K562 (cell line): ENCODE results near the gene CHST13. TPM values are rescaled to one million over a fixed set of nuclear protein-coding genes. Genes with fewer than 3 reads are reported as not detected.

ENCODE experiments used
- ATAC-seq: fragments of 200-7000 bp; cut with Tn5 transposase; 3 replicates; pipeline ENCODE4 v1.9.1; 2020; ENCODE audit warnings: moderate library complexity
- BruUV-seq: library from RNA; stranded (reverse); fragments of 400-500 nt; replicated peaks from 2 replicates; lab custom pipeline; 2021; lab: Mats Ljungman, UMichigan
- CTCF ChIA-PET: fragments of 300-600 bp; formaldehyde crosslinking; extraction: SDS; loops from one replicate; lab custom pipeline; 2021; ENCODE audit warnings: low intra/inter-chr PET ratio; lab: Yijun Ruan, JAX
- POLR2A ChIA-PET: fragments of 300-600, 350-650 bp; sonication (Branson Sonifier 250); formaldehyde crosslinking; extraction: SDS; loops from one replicate; lab custom pipeline; 2021; ENCODE audit warnings: antibody characterized with exemption, inconsistent platforms; lab: Yijun Ruan, JAX
- DNase-seq, 4 experiments: peaks; one replicate each; pipeline versions ENCODE4 v3.0.0 to v3.0.0-alpha.2; 2011 to 2018; ENCODE audit warnings: low spot score in 3 of 4, mixed read lengths in 3 of 4; ENCODE audit errors: extremely low read depth in 1 of 4
- FAIRE-seq: peaks from 2 replicates; lab custom pipeline; 2011; peaks lifted over from hg19 to GRCh38; lab: Jason Lieb, UNC
- H2AFZ ChIP-seq: 2 replicates; pipeline ENCODE4 v1.6.0; 2011; ENCODE audit warnings: low read depth, low read length, control low read depth, inconsistent platforms
- H3K27ac ChIP-seq: fragments of 200-600 bp; 3 replicates; pipeline ENCODE4 v1.8.0; 2011; ENCODE audit warnings: low read depth, mild to moderate bottlenecking, control low read depth, inconsistent platforms, low read length, moderate library complexity, mixed read lengths; ENCODE audit errors: extremely low read depth
- H3K27me3 ChIP-seq, 2 experiments: fragments of 300-600 bp in 1 of 2; 2 replicates in 1 of 2; 3 replicates in 1 of 2; pipeline versions ENCODE4 v1.6.0 to v1.8.0; 2011; ENCODE audit warnings: inconsistent platforms in 2 of 2, low read length in 2 of 2, mild to moderate bottlenecking in 1 of 2, mixed read lengths in 1 of 2, moderate library complexity in 1 of 2; ENCODE audit not compliant: control insufficient read depth in 2 of 2, insufficient read depth in 2 of 2
- H3K36me3 ChIP-seq: fragments of 300-600 bp; 3 replicates; pipeline ENCODE4 v1.8.0; 2011; ENCODE audit warnings: mild to moderate bottlenecking, low read length, inconsistent platforms; ENCODE audit not compliant: control insufficient read depth, insufficient read depth
- H3K4me1 ChIP-seq, 2 experiments: fragments of 200-600 bp in 1 of 2; replicated peaks in 1 of 2; 2 replicates in 1 of 2; 3 replicates in 1 of 2; pipeline versions ENCODE4 v1.5.1 to v1.8.0; 2011; ENCODE audit warnings: inconsistent platforms in 2 of 2, low read length in 2 of 2, mild to moderate bottlenecking in 1 of 2, mixed read lengths in 1 of 2, moderate library complexity in 1 of 2; ENCODE audit not compliant: control insufficient read depth in 2 of 2, insufficient read depth in 2 of 2
- H3K4me2 ChIP-seq: 2 replicates; pipeline ENCODE4 v1.6.1; 2011; ENCODE audit warnings: low read length, control low read depth, inconsistent platforms, mixed read lengths; ENCODE audit not compliant: insufficient read depth
- H3K4me3 ChIP-seq: fragments of 200-600 bp; sonication (generic), shearing (Covaris generic); 2 replicates; pipeline ENCODE4 v1.5.1; 2016; ENCODE audit warnings: control low read depth, inconsistent platforms
- H3K79me2 ChIP-seq: fragments of 200-600 bp; 3 replicates; pipeline ENCODE4 v1.8.0; 2011; ENCODE audit warnings: low read length, inconsistent platforms; ENCODE audit not compliant: control insufficient read depth, insufficient read depth
- H3K9ac ChIP-seq, 2 experiments: 2 replicates each; pipeline versions ENCODE4 v1.6.0 to v1.6.1; 2011; ENCODE audit warnings: low read depth in 2 of 2, low read length in 2 of 2, control low read depth in 1 of 2, inconsistent platforms in 1 of 2, mild to moderate bottlenecking in 1 of 2, mixed read lengths in 1 of 2; ENCODE audit not compliant: insufficient read depth in 1 of 2
- H3K9me1 ChIP-seq: one replicate; pipeline ENCODE4 v1.6.0; 2011; ENCODE audit warnings: inconsistent platforms, mild to moderate bottlenecking, low read length, moderate library complexity; ENCODE audit not compliant: control insufficient read depth, insufficient read depth
- H3K9me3 ChIP-seq: replicated peaks from 2 replicates; pipeline ENCODE4 v1.5.1; 2011; ENCODE audit warnings: low read depth, low read length, inconsistent platforms; ENCODE audit not compliant: control insufficient read depth, insufficient read depth
- H4K20me1 ChIP-seq: replicated peaks from 2 replicates; pipeline ENCODE4 v1.6.1; 2011; ENCODE audit warnings: low read length, inconsistent platforms, mixed read lengths; ENCODE audit not compliant: control insufficient read depth, insufficient read depth
- ASH1L ChIP-seq: fragments of 450-650 bp; IDR thresholded peaks from 2 replicates; pipeline ENCODE4 v1.6.1; 2018; ENCODE audit warnings: borderline replicate concordance, mild to moderate bottlenecking, low read depth; ENCODE audit not compliant: partially characterized antibody
- C11orf30 ChIP-seq: fragments of 450-650 bp; IDR thresholded peaks from 2 replicates; pipeline ENCODE4 v1.6.1; 2016; ENCODE audit warnings: low read depth, mild to moderate bottlenecking
- CBFA2T3 ChIP-seq: fragments of 450-650 bp; IDR thresholded peaks from 2 replicates; pipeline ENCODE4 v1.6.1; 2017
- CHCHD3 ChIP-seq: fragments of 250-450 bp; sonication (Bioruptor Pico); IDR thresholded peaks from 2 replicates; pipeline ENCODE4 v2.1.2; 2022; ENCODE audit warnings: mild to moderate bottlenecking
- CREB1 ChIP-seq, 2 experiments: sonication (generic) in 1 of 2; formaldehyde crosslinking in 1 of 2; IDR thresholded peaks; 2 replicates each; pipeline versions ENCODE4 v1.6.1 to v1.8.0; 2012 to 2022; ENCODE audit warnings: inconsistent platforms in 1 of 2, mild to moderate bottlenecking in 1 of 2, missing genetic modification reagents in 1 of 2, moderate library complexity in 1 of 2
- HBP1 ChIP-seq: fragments of 450-650 bp; formaldehyde crosslinking; IDR thresholded peaks from 2 replicates; pipeline ENCODE4 v1.4.0; 2022; ENCODE audit warnings: missing genetic modification characterization
- HDAC3 ChIP-seq: fragments of 450-650 bp; IDR thresholded peaks from 2 replicates; pipeline ENCODE4 v1.6.1; 2018; ENCODE audit warnings: borderline replicate concordance, mild to moderate bottlenecking, moderate library complexity; ENCODE audit not compliant: partially characterized antibody
- HEY1 ChIP-seq: fragments of 250-450 bp; sonication (Bioruptor Pico); IDR thresholded peaks from 2 replicates; pipeline ENCODE4 v1.5.0; 2020; ENCODE audit warnings: mild to moderate bottlenecking, moderate library complexity, borderline replicate concordance
- NR0B1 ChIP-seq: fragments of 450-650 bp; IDR thresholded peaks from one replicate; pipeline ENCODE4 v1.6.1; 2018; ENCODE audit warnings: mild to moderate bottlenecking, moderate library complexity; ENCODE audit not compliant: partially characterized antibody
- PURB ChIP-seq: sonication (generic); formaldehyde crosslinking; IDR thresholded peaks from 2 replicates; pipeline ENCODE4 v1.9.0; 2021; ENCODE audit warnings: low read depth, mild to moderate bottlenecking, missing genetic modification reagents
- RAD51 ChIP-seq: fragments of 450-650 bp; IDR thresholded peaks from 2 replicates; pipeline ENCODE4 v1.7.1; 2016; ENCODE audit warnings: low read depth, mild to moderate bottlenecking, borderline replicate concordance
- SRSF3 ChIP-seq: fragments of 200-400 bp; formaldehyde crosslinking; IDR thresholded peaks from 2 replicates; pipeline ENCODE4 v1.6.1; 2016; ENCODE audit warnings: mild to moderate bottlenecking, low read length, moderate library complexity; ENCODE audit not compliant: insufficient read depth
- STAG1 ChIP-seq: sonication (generic); formaldehyde crosslinking; IDR thresholded peaks from 2 replicates; pipeline ENCODE4 v1.5.0; 2020; ENCODE audit warnings: missing genetic modification reagents, borderline replicate concordance
- TAF1 ChIP-seq: IDR thresholded peaks from 2 replicates; pipeline ENCODE4 v1.6.1; 2011; ENCODE audit warnings: mild to moderate bottlenecking, low read length, moderate library complexity; ENCODE audit not compliant: insufficient read depth, control insufficient read depth, severe bottlenecking; ENCODE audit errors: extremely low read depth
- TAF9B ChIP-seq: fragments of 450-650 bp; IDR thresholded peaks from 2 replicates; pipeline ENCODE4 v1.6.1; 2018; ENCODE audit warnings: mild to moderate bottlenecking; ENCODE audit not compliant: partially characterized antibody
- WHSC1 ChIP-seq: IDR thresholded peaks from one replicate; pipeline ENCODE4 v1.6.1; 2012; ENCODE audit warnings: low read length, control low read depth, inconsistent platforms
- ZFP30 ChIP-seq: fragments of 250-450 bp; sonication (Bioruptor Pico); IDR thresholded peaks from 2 replicates; pipeline ENCODE4 v1.8.0; 2022; ENCODE audit warnings: moderate library complexity, mild to moderate bottlenecking, inconsistent platforms, borderline replicate concordance
- ZNF134 ChIP-seq: fragments of 250-450 bp; sonication (Bioruptor Pico); conservative IDR thresholded peaks from 2 replicates; pipeline ENCODE4 v1.4.0; 2020
- WGBS: fragments of 100-300 bp; shearing (Covaris generic); methylation state at CpG from one replicate; pipeline ENCODE4 v1.1.6; 2016; ENCODE audit warnings: low coverage, mixed read lengths; ENCODE audit not compliant: insufficient coverage; ENCODE audit errors: missing lambda C conversion rate; 5-methylcytosine and 5-hydroxymethylcytosine counted together
- in situ Hi-C: fragments of 300-500 bp; cut with MboI; formaldehyde crosslinking; loops from 4 replicates; pipeline ENCODE4 v1.15.0; 2018; ENCODE audit warnings: inconsistent platforms, mixed read lengths
- intact Hi-C: fragments of 100-400 bp; cut with micrococcal nuclease; formaldehyde crosslinking; loops from 2 replicates; pipeline ENCODE4 v1.14.2; 2022
- polyA plus RNA-seq, 8 experiments: library from polyadenylated mRNA; depleted of rRNA in 4 of 8; stranded (reverse) in 5 of 8; unstranded in 3 of 8; fragments of >200 nt; fragmentation: Nextera tagmentation in 2 of 8; fragmentation: Illumina TruSeq in 1 of 8; extraction: Ambion mirVana in 2 of 8; extraction: Trizol in 1 of 8; gene quantifications; 2 replicates each; pipeline versions ENCODE4 v1.2.1 to v1.2.3, GENCODE V29; 2011 to 2014; ENCODE audit warnings: inconsistent platforms in 1 of 8, missing spikeins in 1 of 8
- total RNA-seq, 7 experiments: library from RNA; depleted of rRNA in 6 of 7; stranded (reverse); fragments of >200 nt in 6 of 7; fragmentation: Illumina TruSeq in 2 of 7; extraction: Trizol in 2 of 7; gene quantifications; 2 replicates each; pipeline versions ENCODE4 v1.2.1 to v1.2.3, GENCODE V29; 2011 to 2021; ENCODE audit warnings: low replicate concordance in 1 of 7

CHST13 gene
- total and polyA plus RNA-seq, 9 of the 15 experiments (the other 6 are each of a cell fraction or from before 2014, with no cell fraction given): not detected

- WGBS: under 1% methylated on average over 17 of the region's 19 CpGs
- ATAC-seq (no peak), DNase-seq (no peak), FAIRE-seq (no peak)
- Histone ChIP-seq H3K9ac (no peak overlapping the region), H3K27ac (no peak overlapping the region), H4K20me1 (peaks cover 4% of the 10 kb centered on the region; the same call in 1 of the 2 replicates), H3K9me3 (no peaks in the 10 kb centered on the region), H3K4me3 (no peak overlapping the region), H3K4me1 (no peaks in the 10 kb centered on the region), H3K9me1 (no peaks in the 10 kb centered on the region), H3K4me2 (no peak overlapping the region), H3K36me3 (no peaks in the 10 kb centered on the region), H3K79me2 (no peaks in the 10 kb centered on the region), H2AFZ (no peak overlapping the region), H3K27me3 (peaks cover 4 to 54% of the 10 kb centered on the region in 2 experiments; a peak in 2 of 5 replicates)
- intact Hi-C loops: no loop called here
- no TSS peak for BruUV-seq
- POLR2A ChIA-PET: interaction anchor here (0.6 to 1.2 kb wide), 2 partner anchors 9 to 48 kb away, joined by 3 to 5 read pairs; no protein-coding TSS in a partner anchor
- in situ Hi-C loops: no loop called here
- CTCF ChIA-PET: no interaction called here
- no peak for TF ChIP-seq PURB (CRISPR knock-in tag)
- no peak for TF ChIP-seq HBP1
- TF ChIP-seq WHSC1: no peak
- no peak for TF ChIP-seq TAF9B
- no peak for TF ChIP-seq NR0B1
- no peak for TF ChIP-seq ZNF134
- no peak for TF ChIP-seq STAG1 (CRISPR knock-in tag)
- no peak for TF ChIP-seq CBFA2T3
- TF ChIP-seq HEY1 (CRISPR knock-in tag): no peak
- TF ChIP-seq SRSF3: no peak
- TF ChIP-seq HDAC3: no peak
- TF ChIP-seq ZFP30 (CRISPR knock-in tag): no peak
- no peak for TF ChIP-seq TAF1
- no peak for TF ChIP-seq CHCHD3 (CRISPR knock-in tag)
- TF ChIP-seq CREB1 (IDR thresholded peaks at IDR 0.05): no peak
- TF ChIP-seq CREB1 (CRISPR knock-in tag; IDR thresholded peaks at IDR 0.05): no peak
- no peak for TF ChIP-seq C11orf30
- no peak for TF ChIP-seq ASH1L
- no peak for TF ChIP-seq RAD51
These were observed 30.9 kb downstream of the CHST13 start for GRCh38 chr3:126554560-126555525.
